Fibroblast of lung (primary cell): ENCODE results near the gene PZP. TPM values are rescaled to one million over a fixed set of nuclear protein-coding genes. Genes with fewer than 3 reads are reported as not detected.

Source experiments
- DNase-seq, 2 donors: peaks; one replicate each; pipeline versions ENCODE4 v3.0.0 to v3.0.0-alpha.2; 2010; ENCODE audit warnings: low read depth in 2 of 2
- H2AFZ ChIP-seq: 2 replicates; pipeline ENCODE4 v1.5.1; 2012; ENCODE audit warnings: low read length, control low read depth, inconsistent platforms
- H3K27ac ChIP-seq: 2 replicates; pipeline ENCODE4 v1.5.1; 2011; ENCODE audit warnings: low read length, control low read depth; ENCODE audit not compliant: insufficient read depth
- H3K27me3 ChIP-seq: 2 replicates; pipeline ENCODE4 v1.5.1; 2011; ENCODE audit warnings: mild to moderate bottlenecking, low read length; ENCODE audit not compliant: control insufficient read depth, insufficient read depth
- H3K36me3 ChIP-seq: 2 replicates; pipeline ENCODE4 v1.5.1; 2011; ENCODE audit warnings: low read length; ENCODE audit not compliant: control insufficient read depth, insufficient read depth
- H3K4me1 ChIP-seq: 2 replicates; pipeline ENCODE4 v1.5.1; 2011; ENCODE audit warnings: low read length; ENCODE audit not compliant: control insufficient read depth, insufficient read depth; ENCODE audit errors: extremely low read depth
- H3K4me2 ChIP-seq: 2 replicates; pipeline ENCODE4 v1.5.1; 2011; ENCODE audit warnings: low read length, control low read depth; ENCODE audit not compliant: insufficient read depth; ENCODE audit errors: extremely low read depth
- H3K4me3 ChIP-seq, 4 experiments: fragments of 200-600 bp in 1 of 4; sonication (generic) in 1 of 4; replicated peaks in 1 of 4; 2 replicates each; pipeline ENCODE4 v1.5.1; 2011 to 2016; ENCODE audit warnings: low read length in 4 of 4, low read depth in 3 of 4, mild to moderate bottlenecking in 3 of 4, control low read depth in 2 of 4, inconsistent platforms in 1 of 4, mixed read lengths in 1 of 4; ENCODE audit not compliant: insufficient read depth in 1 of 4; ENCODE audit errors: control extremely low read depth in 1 of 4
- H3K79me2 ChIP-seq: 2 replicates; pipeline ENCODE4 v1.5.1; 2012; ENCODE audit warnings: mild to moderate bottlenecking, low read length, inconsistent platforms; ENCODE audit not compliant: control insufficient read depth, insufficient read depth
- H3K9ac ChIP-seq: 2 replicates; pipeline ENCODE4 v1.5.1; 2011; ENCODE audit warnings: mild to moderate bottlenecking, low read length, control low read depth; ENCODE audit not compliant: insufficient read depth
- H3K9me3 ChIP-seq: 2 replicates; pipeline ENCODE4 v1.5.1; 2012; ENCODE audit warnings: low read depth, low read length; ENCODE audit not compliant: control insufficient read depth, insufficient read depth
- H4K20me1 ChIP-seq: 2 replicates; pipeline ENCODE4 v1.5.1; 2011; ENCODE audit warnings: low read length; ENCODE audit not compliant: control insufficient read depth, insufficient read depth; ENCODE audit errors: extremely low read depth
- EZH2 ChIP-seq: IDR thresholded peaks from 2 replicates; pipeline ENCODE4 v1.5.1; 2012; ENCODE audit warnings: low read length, control low read depth, mild to moderate bottlenecking; ENCODE audit errors: missing control alignments
- polyA plus RNA-seq, 2 donors: library from polyadenylated mRNA; depleted of rRNA in 1 of 2; stranded (reverse) in 1 of 2; unstranded in 1 of 2; fragments of >200 nt; gene quantifications; 2 replicates each; pipeline ENCODE4 v1.2.1, GENCODE V29; 2011 to 2012; ENCODE audit warnings: missing spikeins in 1 of 2
- total RNA-seq: library from RNA; depleted of rRNA; stranded (reverse); fragments of >200 nt; gene quantifications from 2 replicates; pipeline ENCODE4 v1.2.1, GENCODE V29; 2014
- TF ChIP-seq, protein P1 (sequence below), 2 donors: IDR thresholded peaks in 1 of 2; conservative IDR thresholded peaks in 1 of 2; 1 replicate in 1 of 2; 2 replicates in 1 of 2; pipeline ENCODE4 v1.5.1; 2011 to 2012; ENCODE audit warnings: low read length in 2 of 2, control low read depth in 1 of 2, inconsistent platforms in 1 of 2, low read depth in 1 of 2, mild to moderate bottlenecking in 1 of 2

The PZP gene
- total and polyA plus RNA-seq, 2 donors (not counting 1 experiment from before 2014, with no cell fraction given), result not detected

DNA sequence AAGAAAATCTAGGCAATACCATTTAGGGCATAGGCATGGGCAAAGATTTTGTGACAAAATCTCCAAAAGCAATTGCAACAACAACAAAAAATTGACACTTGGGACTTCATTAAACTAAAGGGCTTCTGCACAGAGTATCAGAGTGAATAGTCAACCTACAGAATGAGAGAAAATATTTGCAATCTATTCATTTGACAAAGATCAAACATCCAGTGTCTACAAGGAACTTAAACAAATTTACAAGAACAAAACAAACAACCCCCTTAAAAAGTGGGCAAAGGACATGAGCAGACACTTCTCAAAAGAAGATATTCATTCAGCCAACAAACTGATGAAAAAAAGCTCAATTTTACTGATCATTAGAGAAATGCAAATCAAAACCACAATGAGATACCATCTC, 44.1 kb upstream of the PZP start:
- H3K36me3 ChIP-seq, result no peaks in the 10 kb centered on the region

DNA sequence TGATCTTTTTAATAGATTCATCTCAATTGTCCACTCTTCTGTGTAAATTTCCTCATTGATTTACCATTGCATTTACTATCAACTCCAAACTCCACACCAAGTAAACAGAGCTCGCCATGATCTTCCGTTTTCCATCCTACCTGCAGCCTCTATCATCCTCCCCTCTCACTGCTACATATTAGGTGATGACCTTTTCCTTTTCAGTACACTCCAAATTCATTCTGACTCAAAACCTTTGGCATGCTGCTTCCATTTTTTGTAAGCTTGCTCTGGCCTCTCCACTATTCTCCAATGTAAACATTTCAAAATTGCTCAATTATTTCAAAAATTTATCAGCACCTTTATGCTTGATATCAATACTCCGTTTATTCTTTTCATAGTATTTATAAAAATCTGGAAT, 40.2 kb upstream of the PZP start:
- TF ChIP-seq, protein P1, sequence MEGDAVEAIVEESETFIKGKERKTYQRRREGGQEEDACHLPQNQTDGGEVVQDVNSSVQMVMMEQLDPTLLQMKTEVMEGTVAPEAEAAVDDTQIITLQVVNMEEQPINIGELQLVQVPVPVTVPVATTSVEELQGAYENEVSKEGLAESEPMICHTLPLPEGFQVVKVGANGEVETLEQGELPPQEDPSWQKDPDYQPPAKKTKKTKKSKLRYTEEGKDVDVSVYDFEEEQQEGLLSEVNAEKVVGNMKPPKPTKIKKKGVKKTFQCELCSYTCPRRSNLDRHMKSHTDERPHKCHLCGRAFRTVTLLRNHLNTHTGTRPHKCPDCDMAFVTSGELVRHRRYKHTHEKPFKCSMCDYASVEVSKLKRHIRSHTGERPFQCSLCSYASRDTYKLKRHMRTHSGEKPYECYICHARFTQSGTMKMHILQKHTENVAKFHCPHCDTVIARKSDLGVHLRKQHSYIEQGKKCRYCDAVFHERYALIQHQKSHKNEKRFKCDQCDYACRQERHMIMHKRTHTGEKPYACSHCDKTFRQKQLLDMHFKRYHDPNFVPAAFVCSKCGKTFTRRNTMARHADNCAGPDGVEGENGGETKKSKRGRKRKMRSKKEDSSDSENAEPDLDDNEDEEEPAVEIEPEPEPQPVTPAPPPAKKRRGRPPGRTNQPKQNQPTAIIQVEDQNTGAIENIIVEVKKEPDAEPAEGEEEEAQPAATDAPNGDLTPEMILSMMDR (conservative IDR thresholded peaks at IDR 0.05 in 1 of 2, IDR thresholded peaks at IDR 0.05 in 1 of 2; ENCODE audit: low read depth in 1 of 2, low read length in 2 of 2), result no peak
- no peak for TF ChIP-seq EZH2
- Histone ChIP-seq H3K36me3 (no peaks in the 10 kb centered on the region), H3K27me3 (no peaks in the 10 kb centered on the region)

More for the DNA sequence above, 44.1 kb upstream of the PZP start:
- H3K27me3 ChIP-seq, result no peaks in the 10 kb centered on the region
- no peak overlapping the region for H3K4me2 ChIP-seq
- no peak overlapping the region for H2AFZ ChIP-seq
- no peak overlapping the region for H3K9ac ChIP-seq
- TF ChIP-seq EZH2, result no peak
- TF ChIP-seq, protein P1 (conservative IDR thresholded peaks at IDR 0.05 in 1 of 2, IDR thresholded peaks at IDR 0.05 in 1 of 2; ENCODE audit: low read depth in 1 of 2, low read length in 2 of 2), result no peak
- no peaks in the 10 kb centered on the region for H3K4me1 ChIP-seq
- H3K9me3 ChIP-seq, result no peaks in the 10 kb centered on the region
- H3K79me2 ChIP-seq, result no peaks in the 10 kb centered on the region
- no peak overlapping the region for H3K4me3 ChIP-seq
- H3K27ac ChIP-seq, result no peak overlapping the region
- H4K20me1 ChIP-seq, result no peaks in the 10 kb centered on the region
- no peak for DNase-seq

GRCh38 chr12:9244894-9245293, 36.7 kb upstream of the PZP start:
- TF ChIP-seq, protein P1 (conservative IDR thresholded peaks at IDR 0.05 in 1 of 2, IDR thresholded peaks at IDR 0.05 in 1 of 2; ENCODE audit: low read depth in 1 of 2, low read length in 2 of 2), result no peak
- no peak for TF ChIP-seq EZH2
- Histone ChIP-seq H3K27me3 (no peaks in the 10 kb centered on the region), H3K4me3 (no peak overlapping the region), H4K20me1 (no peaks in the 10 kb centered on the region), H3K36me3 (no peaks in the 10 kb centered on the region), H2AFZ (no peak overlapping the region), H3K4me1 (no peaks in the 10 kb centered on the region), H3K27ac (no peak overlapping the region), H3K9me3 (no peaks in the 10 kb centered on the region), H3K79me2 (no peaks in the 10 kb centered on the region), H3K9ac (no peak overlapping the region), H3K4me2 (no peak overlapping the region)
- peak in 1 of 2 donors; percentile 3 for DNase-seq

More for the DNA sequence above, 40.2 kb upstream of the PZP start:
- Histone ChIP-seq H2AFZ (no peak overlapping the region), H4K20me1 (no peaks in the 10 kb centered on the region), H3K79me2 (no peaks in the 10 kb centered on the region), H3K27ac (no peak overlapping the region), H3K9ac (no peak overlapping the region), H3K9me3 (no peaks in the 10 kb centered on the region), H3K4me3 (no peak overlapping the region), H3K4me2 (no peak overlapping the region), H3K4me1 (no peaks in the 10 kb centered on the region)
- DNase-seq, result no peak
